OCI-LY7 (cell line): ENCODE results near the gene NHLH2. TPM values are rescaled to one million over a fixed set of nuclear protein-coding genes. Genes with fewer than 3 reads are reported as not detected.

Source experiments
- BruUV-seq: library from RNA; stranded (reverse); fragments of 400-500 nt; replicated peaks from 2 replicates; lab custom pipeline; 2021; lab: Mats Ljungman, UMichigan
- CTCF ChIA-PET: fragments of 300-600 bp; sonication (Branson Sonifier 250); formaldehyde crosslinking; loops from one replicate; lab custom pipeline; 2022; ENCODE audit warnings: antibody characterized with exemption; ENCODE audit not compliant: unreplicated experiment; lab: Charles Lee
- POLR2A ChIA-PET: fragments of 300-600 bp; sonication (Branson Sonifier 250); formaldehyde crosslinking; loops from one replicate; lab custom pipeline; 2022; ENCODE audit warnings: antibody characterized with exemption; lab: Charles Lee
- DNase-seq: peaks from one replicate; pipeline ENCODE4 v3.0.0-alpha.2; 2015; ENCODE audit warnings: low spot score
- H2AFZ ChIP-seq: fragments of 200-600 bp; sonication (generic), shearing (Covaris generic); 2 replicates; pipeline ENCODE4 v1.6.1; 2014; ENCODE audit warnings: mild to moderate bottlenecking, antibody characterized with exemption, low read length, moderate library complexity
- H3K27ac ChIP-seq: fragments of 200-600 bp; sonication (generic); 2 replicates; pipeline ENCODE4 v1.5.1; 2014; ENCODE audit warnings: mixed run types, low read depth, mild to moderate bottlenecking, moderate library complexity, low read length, inconsistent platforms; ENCODE audit not compliant: poor library complexity, severe bottlenecking
- H3K36me3 ChIP-seq: fragments of 200-600 bp; sonication (generic); 2 replicates; pipeline ENCODE4 v1.6.1; 2014; ENCODE audit warnings: mild to moderate bottlenecking, antibody characterized with exemption, low read length, moderate library complexity, mixed read lengths; ENCODE audit not compliant: insufficient read depth
- H3K4me1 ChIP-seq: fragments of 200-600 bp; sonication (generic); 2 replicates; pipeline ENCODE4 v1.5.1; 2014; ENCODE audit warnings: mild to moderate bottlenecking, low read length; ENCODE audit not compliant: insufficient read depth, poor library complexity, severe bottlenecking
- H3K4me2 ChIP-seq: fragments of 200-600 bp; sonication (generic); 2 replicates; pipeline ENCODE4 v1.6.1; 2014; ENCODE audit warnings: mild to moderate bottlenecking, low read length
- H3K4me3 ChIP-seq: fragments of 200-600 bp; sonication (generic); 2 replicates; pipeline ENCODE4 v1.5.1; 2014; ENCODE audit warnings: mild to moderate bottlenecking, low read depth, low read length; ENCODE audit not compliant: poor library complexity, severe bottlenecking
- H3K79me2 ChIP-seq: fragments of 200-600 bp; sonication (generic); 2 replicates; pipeline ENCODE4 v1.6.1; 2016; ENCODE audit warnings: low read depth, mild to moderate bottlenecking, low read length, moderate library complexity, mixed read lengths; ENCODE audit not compliant: insufficient read depth
- H3K9me2 ChIP-seq: fragments of 200-600 bp; sonication (generic); 2 replicates; pipeline ENCODE4 v1.6.1; 2016; ENCODE audit warnings: mild to moderate bottlenecking, low read length, mixed read lengths; ENCODE audit not compliant: insufficient read depth
- H3K9me3 ChIP-seq: fragments of 200-600 bp; sonication (generic); 2 replicates; pipeline ENCODE4 v1.6.1; 2014; ENCODE audit warnings: mild to moderate bottlenecking, mixed run types, low read length, mixed read lengths
- H4K20me1 ChIP-seq: fragments of 200-600 bp; sonication (generic); 2 replicates; pipeline ENCODE4 v1.6.1; 2014; ENCODE audit warnings: mild to moderate bottlenecking, antibody characterized with exemption, low read length, moderate library complexity, mixed read lengths; ENCODE audit not compliant: insufficient read depth
- EZH2phosphoT487 ChIP-seq: fragments of 200-600 bp; sonication (generic); IDR thresholded peaks from 2 replicates; pipeline ENCODE4 v1.6.1; 2018; ENCODE audit warnings: low read depth, borderline replicate concordance, mild to moderate bottlenecking, mixed run types, antibody characterized with exemption, low read length, moderate library complexity, mixed read lengths
- intact Hi-C: fragments of 100-400 bp; cut with micrococcal nuclease; formaldehyde crosslinking; loops from one replicate; pipeline ENCODE4 v1.10.0; 2022; ENCODE audit not compliant: unreplicated experiment
- total RNA-seq, 2 experiments: library from RNA; depleted of rRNA in 1 of 2; stranded (reverse); fragments of >200 nt in 1 of 2; shearing (Covaris generic) in 1 of 2; gene quantifications; 2 replicates each; pipeline ENCODE4 v1.2.3, GENCODE V29; 2014 to 2022
- TF ChIP-seq, protein P1 (sequence below): fragments of 200-600 bp; sonication (generic); conservative IDR thresholded peaks from 2 replicates; pipeline ENCODE4 v1.5.1; 2014; ENCODE audit warnings: mild to moderate bottlenecking, antibody characterized with exemption, low read length, moderate library complexity, mixed read lengths

The NHLH2 gene
- total RNA-seq, 2 experiments from 2014 or later, result not detected

DNA sequence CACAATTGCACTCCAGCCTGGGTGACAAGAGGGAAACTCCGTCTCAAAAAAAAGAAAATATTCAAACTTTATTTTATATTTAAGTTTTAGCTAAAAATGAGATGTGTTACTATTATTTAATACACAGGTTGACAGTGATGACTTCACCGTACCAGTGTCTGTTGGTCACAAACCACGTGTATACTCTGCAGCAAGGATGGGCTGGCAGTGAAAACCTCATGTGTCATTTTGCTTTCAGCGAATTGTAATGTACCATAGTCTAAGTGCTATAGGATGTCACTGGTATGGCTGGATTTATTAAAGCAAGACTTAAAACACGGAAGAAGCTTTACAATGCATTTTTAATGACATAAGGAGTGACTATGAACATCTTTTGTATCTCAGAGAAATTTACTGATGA is 28.1 kb upstream of the NHLH2 start:
- DNase-seq, result no peak
- no peak for TF ChIP-seq EZH2phosphoT487
- TF ChIP-seq, protein P1, sequence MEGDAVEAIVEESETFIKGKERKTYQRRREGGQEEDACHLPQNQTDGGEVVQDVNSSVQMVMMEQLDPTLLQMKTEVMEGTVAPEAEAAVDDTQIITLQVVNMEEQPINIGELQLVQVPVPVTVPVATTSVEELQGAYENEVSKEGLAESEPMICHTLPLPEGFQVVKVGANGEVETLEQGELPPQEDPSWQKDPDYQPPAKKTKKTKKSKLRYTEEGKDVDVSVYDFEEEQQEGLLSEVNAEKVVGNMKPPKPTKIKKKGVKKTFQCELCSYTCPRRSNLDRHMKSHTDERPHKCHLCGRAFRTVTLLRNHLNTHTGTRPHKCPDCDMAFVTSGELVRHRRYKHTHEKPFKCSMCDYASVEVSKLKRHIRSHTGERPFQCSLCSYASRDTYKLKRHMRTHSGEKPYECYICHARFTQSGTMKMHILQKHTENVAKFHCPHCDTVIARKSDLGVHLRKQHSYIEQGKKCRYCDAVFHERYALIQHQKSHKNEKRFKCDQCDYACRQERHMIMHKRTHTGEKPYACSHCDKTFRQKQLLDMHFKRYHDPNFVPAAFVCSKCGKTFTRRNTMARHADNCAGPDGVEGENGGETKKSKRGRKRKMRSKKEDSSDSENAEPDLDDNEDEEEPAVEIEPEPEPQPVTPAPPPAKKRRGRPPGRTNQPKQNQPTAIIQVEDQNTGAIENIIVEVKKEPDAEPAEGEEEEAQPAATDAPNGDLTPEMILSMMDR, result no peak
- no peak overlapping the region for H2AFZ ChIP-seq
- CTCF ChIA-PET, result no interaction called here
- no peaks in the 10 kb centered on the region for H3K9me3 ChIP-seq
- BruUV-seq, result no TSS peak
- no peak overlapping the region for H3K4me3 ChIP-seq
- no peaks in the 10 kb centered on the region for H3K4me1 ChIP-seq
- H3K9me2 ChIP-seq, result no peaks in the 10 kb centered on the region
- intact Hi-C loops, result no loop called here
- POLR2A ChIA-PET, result no interaction called here
- no peaks in the 10 kb centered on the region for H3K79me2 ChIP-seq
- no peaks in the 10 kb centered on the region for H3K36me3 ChIP-seq
- no peak overlapping the region for H3K27ac ChIP-seq
- no peaks in the 10 kb centered on the region for H4K20me1 ChIP-seq
- no peak overlapping the region for H3K4me2 ChIP-seq

DNA sequence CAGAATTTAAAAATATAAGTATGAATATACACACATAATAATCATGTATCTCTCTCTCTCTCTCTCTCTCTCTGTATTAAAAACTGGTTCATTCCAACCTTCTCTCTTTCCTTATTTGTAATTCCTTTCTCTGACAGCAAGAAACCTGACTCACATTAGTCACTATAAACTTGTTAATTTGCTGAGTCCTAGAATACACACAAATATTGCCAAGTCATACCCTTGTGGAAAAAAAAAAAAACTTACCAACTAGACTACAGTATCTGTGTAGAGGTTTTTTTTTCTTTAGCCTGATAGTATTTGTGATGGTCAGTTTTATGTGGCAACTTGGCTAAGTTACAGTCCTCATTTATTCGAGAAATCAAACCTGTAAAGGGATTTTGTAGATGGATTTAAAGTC is 26.3 kb upstream of the NHLH2 start:
- H4K20me1 ChIP-seq, result no peaks in the 10 kb centered on the region
- no TSS peak for BruUV-seq
- TF ChIP-seq, protein P1, result no peak
- no peak for TF ChIP-seq EZH2phosphoT487
- ChIA-PET CTCF (no interaction called here), POLR2A (no interaction called here)
- no peaks in the 10 kb centered on the region for H3K36me3 ChIP-seq
- no peak overlapping the region for H3K27ac ChIP-seq
- no peak overlapping the region for H3K4me2 ChIP-seq
- H3K9me3 ChIP-seq, result no peaks in the 10 kb centered on the region
- no peak overlapping the region for H2AFZ ChIP-seq
- no peak for DNase-seq
- H3K4me3 ChIP-seq, result no peak overlapping the region
- intact Hi-C loops, result no loop called here
- H3K79me2 ChIP-seq, result no peaks in the 10 kb centered on the region
- no peaks in the 10 kb centered on the region for H3K9me2 ChIP-seq
- no peaks in the 10 kb centered on the region for H3K4me1 ChIP-seq

DNA sequence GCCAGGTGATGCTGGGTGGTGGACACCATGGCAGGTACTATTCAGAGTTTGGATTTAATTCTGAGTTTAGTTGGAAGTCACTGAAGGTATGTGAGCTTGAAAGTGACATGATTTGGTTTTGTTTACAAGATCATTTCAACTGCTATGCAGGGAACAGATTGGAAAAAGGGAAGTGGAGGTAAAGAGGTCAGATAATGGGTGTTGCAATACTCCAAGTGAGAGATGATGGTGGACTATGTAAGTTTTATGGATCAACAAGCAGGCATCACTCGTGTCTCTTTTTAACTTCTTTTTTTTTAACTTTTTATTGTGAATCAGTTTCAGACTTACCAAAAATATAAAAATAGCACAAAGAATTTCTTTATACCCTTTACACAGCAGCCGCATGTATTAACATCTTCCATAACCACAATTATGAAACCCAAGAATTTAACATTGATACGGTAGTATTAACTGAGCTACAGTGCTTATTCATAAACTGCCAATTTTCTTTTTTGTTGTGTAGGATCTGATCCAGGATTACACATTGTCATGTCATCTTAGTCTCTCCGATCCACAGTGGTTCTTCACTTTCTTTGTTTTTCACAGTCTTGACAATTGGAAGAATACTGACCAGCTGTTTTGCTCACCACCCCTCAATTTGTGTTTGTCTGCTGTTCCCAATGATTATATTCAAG is 24.9 kb upstream of the NHLH2 start:
- BruUV-seq, result no TSS peak
- no peaks in the 10 kb centered on the region for H3K79me2 ChIP-seq
- no peaks in the 10 kb centered on the region for H3K9me3 ChIP-seq
- H2AFZ ChIP-seq, result no peak overlapping the region
- ChIA-PET CTCF (no interaction called here), POLR2A (no interaction called here)
- TF ChIP-seq, protein P1, result no peak
- TF ChIP-seq EZH2phosphoT487, result no peak
- no peak overlapping the region for H3K4me2 ChIP-seq
- no peak overlapping the region for H3K4me3 ChIP-seq
- intact Hi-C loops, result no loop called here
- H3K36me3 ChIP-seq, result no peaks in the 10 kb centered on the region
- no peak for DNase-seq
- H3K4me1 ChIP-seq, result no peaks in the 10 kb centered on the region
- H3K9me2 ChIP-seq, result no peaks in the 10 kb centered on the region
- no peak overlapping the region for H3K27ac ChIP-seq
- no peaks in the 10 kb centered on the region for H4K20me1 ChIP-seq
